Measurements from ENCODE around the gene CCDC148.
"Not testable (repeated sequence)": the region's sequence is repeated elsewhere in the genome, so short reads cannot be mapped to it uniquely, and the experiment has no call there.

The CCDC148 gene

DNA sequence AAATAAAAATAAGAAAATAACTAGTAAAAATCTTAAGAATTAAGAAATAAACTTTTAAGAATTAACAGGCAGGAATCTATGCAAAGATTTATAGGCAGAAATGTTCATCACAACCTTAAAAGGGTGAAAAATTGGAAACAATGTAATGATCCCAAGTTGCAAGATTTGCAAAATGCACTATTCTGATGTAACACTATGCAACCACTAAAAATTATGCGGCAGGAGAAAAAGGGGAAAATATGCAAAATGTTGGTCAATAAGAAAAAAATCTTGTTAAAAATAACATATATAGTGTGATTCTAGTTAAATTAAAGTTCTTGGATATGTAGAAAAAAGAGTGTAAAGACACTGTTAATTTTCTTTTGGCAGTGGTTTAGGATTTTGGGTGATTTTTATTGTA lies 222.1 kb downstream of the CCDC148 start:
- Histone ChIP-seq H3K4me3 (ENCODE audit: low read length in 2 of 2) (no peak overlapping the region), H3K27ac (ENCODE audit: low read depth in 2 of 2, low read length in 2 of 2) (no peak overlapping the region), H3K9ac (ENCODE audit: low read depth in 1 of 2, low read length in 2 of 2) (no peak overlapping the region), H3K4me1 (ENCODE audit: control insufficient read depth in 2 of 2, insufficient read depth in 2 of 2, low read length in 2 of 2) (no peaks in the 10 kb centered on the region), H3K36me3 (ENCODE audit: control insufficient read depth in 2 of 2, insufficient read depth in 2 of 2, low read length in 2 of 2) (no peaks in the 10 kb centered on the region), H3K27me3 (ENCODE audit: control insufficient read depth in 2 of 2, insufficient read depth in 2 of 2, low read length in 2 of 2) (no peaks in the 10 kb centered on the region), H3K9me3 (ENCODE audit: control insufficient read depth in 2 of 2, low read length in 2 of 2) (no peaks in the 10 kb centered on the region)

GRCh38 chr2:158232476-158232875 lies 224.1 kb downstream of the CCDC148 start:
- Histone ChIP-seq H3K9me3 (ENCODE audit: control insufficient read depth in 2 of 2, low read length in 2 of 2) (no peaks in the 10 kb centered on the region), H3K27ac (ENCODE audit: low read depth in 2 of 2, low read length in 2 of 2) (no peak overlapping the region), H3K4me3 (ENCODE audit: low read length in 2 of 2) (no peak overlapping the region), H3K9ac (ENCODE audit: low read depth in 1 of 2, low read length in 2 of 2) (no peak overlapping the region), H3K4me1 (ENCODE audit: control insufficient read depth in 2 of 2, insufficient read depth in 2 of 2, low read length in 2 of 2) (no peaks in the 10 kb centered on the region), H3K27me3 (ENCODE audit: control insufficient read depth in 2 of 2, insufficient read depth in 2 of 2, low read length in 2 of 2) (no peaks in the 10 kb centered on the region), H3K36me3 (ENCODE audit: control insufficient read depth in 2 of 2, insufficient read depth in 2 of 2, low read length in 2 of 2) (no peaks in the 10 kb centered on the region)

- H3K4me1 ChIP-seq (ENCODE audit: control insufficient read depth in 2 of 2, insufficient read depth in 2 of 2, low read length in 2 of 2) = no peaks in the 10 kb centered on the region
- no peaks in the 10 kb centered on the region for H3K9me3 ChIP-seq (ENCODE audit: control insufficient read depth in 2 of 2, low read length in 2 of 2)
- H3K36me3 ChIP-seq (ENCODE audit: control insufficient read depth in 2 of 2, insufficient read depth in 2 of 2, low read length in 2 of 2) = no peaks in the 10 kb centered on the region
- no peak overlapping the region for H3K27ac ChIP-seq (ENCODE audit: low read depth in 2 of 2, low read length in 2 of 2)
- no peak overlapping the region for H3K4me3 ChIP-seq (ENCODE audit: low read length in 2 of 2)
- no peak overlapping the region for H3K9ac ChIP-seq (ENCODE audit: low read depth in 1 of 2, low read length in 2 of 2)
- no peaks in the 10 kb centered on the region for H3K27me3 ChIP-seq (ENCODE audit: control insufficient read depth in 2 of 2, insufficient read depth in 2 of 2, low read length in 2 of 2)
Observed at GRCh38 chr2:158228943-158229508, 227.5 kb downstream of the CCDC148 start.

DNA sequence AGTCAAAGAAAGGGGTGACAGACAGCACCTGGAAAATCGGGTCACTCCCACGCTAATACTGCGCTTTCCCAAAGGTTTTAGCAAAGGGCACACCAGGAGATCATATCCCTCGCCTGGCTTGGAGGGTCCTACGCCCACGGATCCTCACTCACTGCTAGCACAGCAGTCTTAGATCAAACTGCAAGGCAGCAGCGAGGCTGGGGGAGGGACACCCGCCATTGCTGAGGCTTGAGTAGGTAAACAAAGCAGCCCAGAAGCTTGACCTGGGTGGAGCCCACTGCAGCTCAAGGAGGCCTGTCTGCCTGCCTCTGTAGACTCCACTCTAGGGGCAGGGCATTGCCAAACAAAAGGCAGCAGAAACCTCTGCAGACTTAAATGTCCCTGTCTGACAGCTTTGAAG lies 233.5 kb downstream of the CCDC148 start:
- H3K4me3 ChIP-seq (ENCODE audit: low read length in 2 of 2); H3K4me1 ChIP-seq (ENCODE audit: control insufficient read depth in 2 of 2, insufficient read depth in 2 of 2, low read length in 2 of 2); H3K27me3 ChIP-seq (ENCODE audit: control insufficient read depth in 2 of 2, insufficient read depth in 2 of 2, low read length in 2 of 2); H3K9ac ChIP-seq (ENCODE audit: low read depth in 1 of 2, low read length in 2 of 2); H3K27ac ChIP-seq (ENCODE audit: low read depth in 2 of 2, low read length in 2 of 2); H3K9me3 ChIP-seq (ENCODE audit: control insufficient read depth in 2 of 2, low read length in 2 of 2); H3K36me3 ChIP-seq (ENCODE audit: control insufficient read depth in 2 of 2, insufficient read depth in 2 of 2, low read length in 2 of 2): not testable (repeated sequence)

- Histone ChIP-seq H3K36me3 (ENCODE audit: control insufficient read depth in 2 of 2, insufficient read depth in 2 of 2, low read length in 2 of 2) (no peaks in the 10 kb centered on the region), H3K9ac (ENCODE audit: low read depth in 1 of 2, low read length in 2 of 2) (no peak overlapping the region), H3K27me3 (ENCODE audit: control insufficient read depth in 2 of 2, insufficient read depth in 2 of 2, low read length in 2 of 2) (no peaks in the 10 kb centered on the region), H3K4me1 (ENCODE audit: control insufficient read depth in 2 of 2, insufficient read depth in 2 of 2, low read length in 2 of 2) (no peaks in the 10 kb centered on the region), H3K27ac (ENCODE audit: low read depth in 2 of 2, low read length in 2 of 2) (no peak overlapping the region), H3K9me3 (ENCODE audit: control insufficient read depth in 2 of 2, low read length in 2 of 2) (no peaks in the 10 kb centered on the region), H3K4me3 (ENCODE audit: low read length in 2 of 2) (no peak overlapping the region)
Observed at GRCh38 chr2:158221063-158222020, 235.2 kb downstream of the CCDC148 start.

GRCh38 chr2:158217593-158217992 lies 239.0 kb downstream of the CCDC148 start:
- Histone ChIP-seq H3K9me3 (ENCODE audit: control insufficient read depth in 2 of 2, low read length in 2 of 2) (no peaks in the 10 kb centered on the region), H3K36me3 (ENCODE audit: control insufficient read depth in 2 of 2, insufficient read depth in 2 of 2, low read length in 2 of 2) (no peaks in the 10 kb centered on the region), H3K27ac (ENCODE audit: low read depth in 2 of 2, low read length in 2 of 2) (no peak overlapping the region), H3K27me3 (ENCODE audit: control insufficient read depth in 2 of 2, insufficient read depth in 2 of 2, low read length in 2 of 2) (no peaks in the 10 kb centered on the region), H3K4me1 (ENCODE audit: control insufficient read depth in 2 of 2, insufficient read depth in 2 of 2, low read length in 2 of 2) (no peaks in the 10 kb centered on the region), H3K4me3 (ENCODE audit: low read length in 2 of 2) (no peak overlapping the region), H3K9ac (ENCODE audit: low read depth in 1 of 2, low read length in 2 of 2) (no peak overlapping the region)

- no peak overlapping the region for H3K9ac ChIP-seq (ENCODE audit: low read depth in 1 of 2, low read length in 2 of 2)
- no peak overlapping the region for H3K4me3 ChIP-seq (ENCODE audit: low read length in 2 of 2)
- H3K4me1 ChIP-seq (ENCODE audit: control insufficient read depth in 2 of 2, insufficient read depth in 2 of 2, low read length in 2 of 2) = no peaks in the 10 kb centered on the region
- H3K27ac ChIP-seq (ENCODE audit: low read depth in 2 of 2, low read length in 2 of 2) = no peak overlapping the region
- H3K36me3 ChIP-seq (ENCODE audit: control insufficient read depth in 2 of 2, insufficient read depth in 2 of 2, low read length in 2 of 2) = no peaks in the 10 kb centered on the region
- no peaks in the 10 kb centered on the region for H3K9me3 ChIP-seq (ENCODE audit: control insufficient read depth in 2 of 2, low read length in 2 of 2)
- no peaks in the 10 kb centered on the region for H3K27me3 ChIP-seq (ENCODE audit: control insufficient read depth in 2 of 2, insufficient read depth in 2 of 2, low read length in 2 of 2)
Observed at GRCh38 chr2:158214431-158214830, 242.1 kb downstream of the CCDC148 start.

DNA sequence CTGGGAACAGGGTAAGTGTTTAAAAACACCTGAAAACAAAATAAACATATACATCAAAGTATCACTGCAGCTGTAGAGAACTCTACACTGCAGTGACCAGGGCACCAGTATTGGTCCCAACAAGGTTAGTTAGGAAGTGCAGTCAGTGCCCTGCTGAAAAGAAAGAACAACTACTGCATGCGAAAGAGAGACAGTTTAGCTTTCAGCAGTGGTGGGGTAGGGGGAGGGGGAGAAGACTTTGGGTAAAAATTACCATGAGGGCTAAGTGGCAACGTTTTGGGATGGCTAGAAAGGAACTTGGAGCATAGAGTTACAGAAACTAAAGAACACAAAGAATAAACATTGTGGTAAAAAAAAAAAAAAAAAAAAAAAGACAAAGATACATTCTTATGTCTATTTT lies 242.8 kb downstream of the CCDC148 start:
- Histone ChIP-seq H3K9me3 (ENCODE audit: control insufficient read depth in 2 of 2, low read length in 2 of 2) (no peaks in the 10 kb centered on the region), H3K9ac (ENCODE audit: low read depth in 1 of 2, low read length in 2 of 2) (no peak overlapping the region), H3K27me3 (ENCODE audit: control insufficient read depth in 2 of 2, insufficient read depth in 2 of 2, low read length in 2 of 2) (no peaks in the 10 kb centered on the region), H3K27ac (ENCODE audit: low read depth in 2 of 2, low read length in 2 of 2) (no peak overlapping the region), H3K4me1 (ENCODE audit: control insufficient read depth in 2 of 2, insufficient read depth in 2 of 2, low read length in 2 of 2) (no peaks in the 10 kb centered on the region), H3K36me3 (ENCODE audit: control insufficient read depth in 2 of 2, insufficient read depth in 2 of 2, low read length in 2 of 2) (no peaks in the 10 kb centered on the region), H3K4me3 (ENCODE audit: low read length in 2 of 2) (no peak overlapping the region)

- Histone ChIP-seq H3K4me1 (ENCODE audit: control insufficient read depth in 2 of 2, insufficient read depth in 2 of 2, low read length in 2 of 2) (no peaks in the 10 kb centered on the region), H3K9ac (ENCODE audit: low read depth in 1 of 2, low read length in 2 of 2) (no peak overlapping the region)
Observed at GRCh38 chr2:158212301-158212700, 244.3 kb downstream of the CCDC148 start.

DNA sequence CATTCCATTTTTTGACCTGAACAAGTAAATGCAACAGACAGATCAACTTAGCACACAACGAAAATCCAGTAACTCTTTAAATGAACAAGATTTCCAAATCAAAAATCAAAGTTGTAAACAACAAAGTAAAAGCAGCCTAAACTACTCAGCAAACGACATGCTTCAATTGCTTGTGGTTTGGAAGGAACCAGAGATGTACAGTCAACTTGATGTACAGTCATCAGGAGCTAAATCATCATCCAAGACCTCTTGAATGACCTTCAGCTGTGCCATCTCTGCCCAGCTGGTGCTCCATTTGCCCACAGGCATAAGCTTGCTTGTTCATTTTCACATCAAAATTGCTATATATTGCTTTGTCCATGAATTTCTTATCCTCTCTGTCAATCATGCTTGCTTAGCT lies 245.1 kb downstream of the CCDC148 start:
- Histone ChIP-seq H3K9me3 (ENCODE audit: control insufficient read depth in 2 of 2, low read length in 2 of 2) (no peaks in the 10 kb centered on the region), H3K27me3 (ENCODE audit: control insufficient read depth in 2 of 2, insufficient read depth in 2 of 2, low read length in 2 of 2) (no peaks in the 10 kb centered on the region), H3K27ac (ENCODE audit: low read depth in 2 of 2, low read length in 2 of 2) (no peak overlapping the region), H3K36me3 (ENCODE audit: control insufficient read depth in 2 of 2, insufficient read depth in 2 of 2, low read length in 2 of 2) (no peaks in the 10 kb centered on the region), H3K9ac (ENCODE audit: low read depth in 1 of 2, low read length in 2 of 2) (no peak overlapping the region), H3K4me3 (ENCODE audit: low read length in 2 of 2) (no peak overlapping the region), H3K4me1 (ENCODE audit: control insufficient read depth in 2 of 2, insufficient read depth in 2 of 2, low read length in 2 of 2) (no peaks in the 10 kb centered on the region)

More at GRCh38 chr2:158212301-158212700, 244.3 kb downstream of the CCDC148 start:
- H3K4me3 ChIP-seq (ENCODE audit: low read length in 2 of 2) = no peak overlapping the region
- H3K9me3 ChIP-seq (ENCODE audit: control insufficient read depth in 2 of 2, low read length in 2 of 2) = no peaks in the 10 kb centered on the region
- H3K36me3 ChIP-seq (ENCODE audit: control insufficient read depth in 2 of 2, insufficient read depth in 2 of 2, low read length in 2 of 2) = no peaks in the 10 kb centered on the region
- no peaks in the 10 kb centered on the region for H3K27me3 ChIP-seq (ENCODE audit: control insufficient read depth in 2 of 2, insufficient read depth in 2 of 2, low read length in 2 of 2)
- no peak overlapping the region for H3K27ac ChIP-seq (ENCODE audit: low read depth in 2 of 2, low read length in 2 of 2)
